Activated CD4-positive, alpha-beta T cell treated with anti-CD3 and anti-CD28 coated beads, Interleukin-2, amount 10 ng/mL, durations not matched to agents 7 days and 5 days (primary cell): ENCODE results near the gene VAV2. TPM values are rescaled to one million over a fixed set of nuclear protein-coding genes. Genes with fewer than 3 reads are reported as not detected.
A peak's percentile ranks its signal among the peaks of the same experiment; 100 is the strongest.

Experiments
- CTCF ChIA-PET: fragments of 350-600 bp; sonication (Branson Sonifier 250); formaldehyde crosslinking; loops from one replicate; lab custom pipeline; 2021; ENCODE audit warnings: antibody characterized with exemption; lab: Charles Lee
- POLR2A ChIA-PET: fragments of 350-600 bp; sonication (Branson Sonifier 250); formaldehyde crosslinking; loops from one replicate; lab custom pipeline; 2021; ENCODE audit warnings: antibody characterized with exemption; lab: Charles Lee
- DNase-seq: peaks from one replicate; pipeline ENCODE4 v3.0.0-alpha.2; 2020
- H3K27ac Mint-ChIP-seq: one replicate; pipeline ENCODE4 v1.8.0; 2021; ENCODE audit warnings: mild to moderate bottlenecking, moderate library complexity, mixed read lengths
- H3K27me3 Mint-ChIP-seq: one replicate; pipeline ENCODE4 v1.8.0; 2021; ENCODE audit warnings: mixed read lengths
- H3K36me3 Mint-ChIP-seq: one replicate; pipeline ENCODE4 v1.8.0; 2021; ENCODE audit warnings: low read depth, mixed read lengths
- H3K4me1 Mint-ChIP-seq: one replicate; pipeline ENCODE4 v1.8.0; 2021; ENCODE audit warnings: mixed read lengths
- H3K4me3 Mint-ChIP-seq: one replicate; pipeline ENCODE4 v1.8.0; 2021; ENCODE audit warnings: mild to moderate bottlenecking, moderate library complexity, mixed read lengths
- H3K9me3 Mint-ChIP-seq: one replicate; pipeline ENCODE4 v1.8.0; 2021; ENCODE audit warnings: mixed read lengths
- total RNA-seq, 2 experiments: library from RNA; stranded (reverse); gene quantifications; one replicate each; pipeline ENCODE4 v1.2.3, GENCODE V29; 2021

Gene VAV2
- total RNA-seq, 2 experiments from 2014 or later, result 6.2 TPM

DNA sequence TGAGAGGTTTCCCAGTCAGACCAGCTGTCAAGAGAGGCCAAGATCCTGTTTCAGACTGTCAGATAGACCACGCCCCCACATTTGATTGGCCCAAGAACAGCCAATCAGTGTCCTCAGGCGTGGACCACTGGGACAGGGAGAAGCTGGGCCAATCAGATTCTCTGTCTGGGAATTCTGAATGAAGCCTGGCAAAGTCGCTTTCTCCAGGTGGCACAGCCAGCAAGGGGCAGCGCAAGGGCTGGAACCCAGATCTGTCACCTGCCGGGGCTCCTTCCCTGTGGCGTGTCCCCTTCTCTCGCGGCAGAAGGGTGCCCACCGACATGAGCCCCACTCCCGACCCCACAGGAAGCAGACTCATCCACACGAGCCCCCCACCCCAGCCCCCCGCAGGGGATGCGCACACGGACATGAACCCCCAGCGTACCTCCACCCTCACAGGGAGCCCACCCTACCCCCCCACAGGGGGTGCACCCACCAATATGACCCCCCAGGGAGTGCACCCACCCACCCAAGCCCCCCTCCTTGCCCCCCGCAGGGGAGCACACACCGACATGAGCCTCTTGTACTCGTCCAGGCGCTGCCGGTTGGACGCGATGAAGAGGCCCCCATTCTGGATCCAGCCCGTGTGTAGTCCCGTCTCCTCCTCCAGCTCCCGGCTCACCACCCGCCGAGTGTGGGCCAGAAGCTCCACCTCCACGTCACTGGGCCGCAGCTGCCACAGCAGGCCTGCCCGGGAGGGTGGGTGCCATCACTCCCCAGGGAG lies 260.1 kb downstream of the VAV2 start:
- Mint-ChIP-seq H3K27ac (no peak overlapping the region), H3K4me3 (no peak overlapping the region), H3K9me3 (no peaks in the 10 kb centered on the region), H3K36me3 (no peaks in the 10 kb centered on the region), H3K27me3 (no peaks in the 10 kb centered on the region), H3K4me1 (peaks cover 6% of the 10 kb centered on the region)
- CTCF ChIA-PET, result interaction anchor here (1.1 kb wide), 1 partner anchor 11 kb away, joined by 3 read pairs; no protein-coding TSS in a partner anchor
- DNase-seq, result no peak
- POLR2A ChIA-PET, result no interaction called here

GRCh38 chr9:133730994-133731715 lies 261.0 kb downstream of the VAV2 start:
- ChIA-PET POLR2A (no interaction called here), CTCF (no interaction called here)
- H3K36me3 Mint-ChIP-seq, result no peaks in the 10 kb centered on the region
- H3K4me1 Mint-ChIP-seq, result peaks cover 15% of the 10 kb centered on the region
- H3K9me3 Mint-ChIP-seq, result no peaks in the 10 kb centered on the region
- H3K27ac Mint-ChIP-seq, result no peak overlapping the region
- no peaks in the 10 kb centered on the region for H3K27me3 Mint-ChIP-seq
- DNase-seq, result no peak
- H3K4me3 Mint-ChIP-seq, result no peak overlapping the region

DNA sequence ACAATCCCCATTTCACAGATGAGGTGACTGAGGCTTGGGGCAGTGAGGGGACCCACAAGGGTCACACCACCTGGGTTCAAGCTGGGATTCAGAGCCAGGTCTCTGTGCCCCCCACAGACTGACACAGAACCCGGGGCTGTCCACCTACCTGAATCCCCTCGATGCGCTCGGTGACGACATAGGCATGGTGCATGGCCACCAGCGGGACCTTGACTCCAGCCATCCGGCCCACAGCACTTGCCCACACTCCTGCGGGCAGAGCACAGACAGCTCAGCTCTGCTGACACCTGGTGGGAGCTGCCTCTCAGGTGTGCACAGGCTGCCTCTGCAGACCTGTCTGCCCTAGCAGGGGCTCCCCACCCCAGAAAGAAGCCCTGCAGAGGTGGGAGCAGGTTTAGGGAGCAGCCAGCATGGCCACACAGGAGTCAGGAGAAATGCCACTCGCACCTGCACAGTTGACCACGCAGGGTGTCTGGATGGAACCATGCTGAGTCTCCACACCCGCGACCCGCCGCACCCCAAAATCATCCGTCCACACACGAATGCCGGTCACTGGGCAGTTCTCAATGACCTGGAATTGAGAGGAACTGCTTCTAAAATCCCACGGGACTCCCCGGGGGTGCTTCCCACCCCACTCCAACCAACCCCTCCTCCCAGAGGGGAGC lies 262.4 kb downstream of the VAV2 start:
- Mint-ChIP-seq H3K4me3 (no peak overlapping the region), H3K36me3 (no peaks in the 10 kb centered on the region), H3K9me3 (no peaks in the 10 kb centered on the region), H3K4me1 (peaks cover 15% of the 10 kb centered on the region), H3K27ac (no peak overlapping the region), H3K27me3 (no peaks in the 10 kb centered on the region)
- POLR2A ChIA-PET, result no interaction called here
- CTCF ChIA-PET, result no interaction called here
- DNase-seq, result no peak

DNA sequence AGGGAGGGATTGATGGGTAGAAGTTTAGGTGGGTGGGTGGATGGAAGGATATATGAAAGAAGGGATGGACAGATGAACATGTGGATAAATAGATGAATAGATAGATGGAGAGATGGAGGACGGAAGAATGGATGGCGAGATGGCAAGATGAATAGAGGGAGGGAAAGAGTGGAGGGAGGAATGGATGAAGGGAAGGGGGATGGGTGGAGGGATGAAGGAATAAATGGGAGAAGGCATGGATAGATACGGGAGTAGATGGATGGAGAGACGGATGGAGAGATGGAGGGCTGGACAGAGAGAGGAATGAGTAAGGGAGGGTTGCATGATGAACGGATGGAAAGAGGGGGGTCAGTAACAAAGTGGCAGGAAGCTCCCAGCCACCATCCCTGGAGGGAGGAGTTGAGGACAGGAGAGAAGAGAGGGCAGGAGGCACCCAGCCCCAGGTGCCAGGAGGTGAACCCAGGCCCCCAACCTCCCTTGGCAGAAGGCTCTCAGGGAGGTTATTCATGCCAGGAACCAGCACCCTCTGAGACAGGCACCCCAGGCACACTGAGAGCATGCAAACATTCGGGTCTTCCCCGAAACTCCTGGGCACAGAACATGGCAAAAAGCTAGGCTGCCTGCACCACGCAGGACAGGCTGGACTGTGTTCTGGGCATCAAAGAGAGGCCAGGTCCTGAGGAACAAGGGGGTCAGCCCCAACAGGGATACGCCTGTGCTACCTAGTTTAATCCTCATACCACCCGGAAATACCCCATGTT lies 263.1 kb downstream of the VAV2 start:
- Mint-ChIP-seq H3K4me1 (peaks cover 15% of the 10 kb centered on the region), H3K27me3 (peaks cover 2% of the 10 kb centered on the region), H3K9me3 (no peaks in the 10 kb centered on the region), H3K4me3 (no peak overlapping the region), H3K36me3 (no peaks in the 10 kb centered on the region), H3K27ac (no peak overlapping the region)
- no peak for DNase-seq
- POLR2A ChIA-PET, result no interaction called here
- CTCF ChIA-PET, result interaction anchor here (1.1 kb wide), 1 partner anchor 8 kb away, joined by 3 read pairs; no protein-coding TSS in a partner anchor

- POLR2A ChIA-PET, result no interaction called here
- Mint-ChIP-seq H3K9me3 (no peaks in the 10 kb centered on the region), H3K27me3 (peaks cover 4% of the 10 kb centered on the region), H3K36me3 (no peaks in the 10 kb centered on the region), H3K4me3 (no peak overlapping the region), H3K4me1 (peaks cover 15% of the 10 kb centered on the region), H3K27ac (no peak overlapping the region)
- CTCF ChIA-PET, result interaction anchor here (1.0 to 1.7 kb wide), 4 partner anchors 9 to 69 kb away, joined by 3 to 5 read pairs (median 4); no protein-coding TSS in a partner anchor
- no peak for DNase-seq
Measured at GRCh38 chr9:133727876-133728441, 264.2 kb downstream of the VAV2 start.

GRCh38 chr9:133727277-133727875 lies 264.7 kb downstream of the VAV2 start:
- H3K9me3 Mint-ChIP-seq, result no peaks in the 10 kb centered on the region
- peaks cover 15% of the 10 kb centered on the region for H3K4me1 Mint-ChIP-seq
- DNase-seq, result peak; percentile 49
- H3K27ac Mint-ChIP-seq, result peak overlapping the region; percentile 82
- H3K36me3 Mint-ChIP-seq, result no peaks in the 10 kb centered on the region
- ChIA-PET CTCF (interaction anchor here (0.8 to 1.7 kb wide), 6 partner anchors 10 to 138 kb away, joined by 3 to 5 read pairs (median 4); no protein-coding TSS in a partner anchor), POLR2A (interaction anchor here (0.6 kb wide), 1 partner anchor 8 kb away, joined by 3 read pairs; no protein-coding TSS in a partner anchor)
- peak overlapping the region; percentile 51 for H3K4me3 Mint-ChIP-seq
- H3K27me3 Mint-ChIP-seq, result peaks cover 4% of the 10 kb centered on the region

GRCh38 chr9:133726401-133727276 lies 265.5 kb downstream of the VAV2 start:
- H3K27me3 Mint-ChIP-seq, result peaks cover 9% of the 10 kb centered on the region
- peak overlapping the region; percentile 82 for H3K27ac Mint-ChIP-seq
- peak overlapping the region; percentile 51 for H3K4me3 Mint-ChIP-seq
- CTCF ChIA-PET, result interaction anchor here (0.8 to 1.7 kb wide), 7 partner anchors 9 to 137 kb away, joined by 3 to 5 read pairs (median 3); no protein-coding TSS in a partner anchor
- peak; percentile 66 for DNase-seq
- POLR2A ChIA-PET, result interaction anchor here (0.6 kb wide), 1 partner anchor 9 kb away, joined by 3 read pairs; no protein-coding TSS in a partner anchor
- H3K9me3 Mint-ChIP-seq, result no peaks in the 10 kb centered on the region
- no peaks in the 10 kb centered on the region for H3K36me3 Mint-ChIP-seq
- peaks cover 15% of the 10 kb centered on the region for H3K4me1 Mint-ChIP-seq

DNA sequence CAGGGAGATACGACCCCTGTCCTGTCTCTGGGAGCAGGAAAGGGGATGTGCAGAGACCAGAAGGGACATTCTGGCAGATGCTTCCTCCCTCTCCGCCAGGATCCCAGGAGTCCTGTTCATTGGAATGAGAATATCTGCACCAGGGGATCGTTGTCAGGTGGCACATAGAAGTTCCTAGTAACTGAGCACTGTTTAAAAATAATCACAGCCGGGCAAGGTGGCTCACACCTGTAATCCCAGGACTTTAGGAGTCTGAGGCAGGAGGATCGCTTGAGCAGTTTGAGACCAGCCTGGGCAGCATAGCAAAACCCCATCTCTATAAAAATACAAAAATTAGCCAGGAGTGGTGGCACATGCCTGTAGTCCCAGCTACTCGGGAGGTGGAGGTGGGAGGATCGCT lies 266.2 kb downstream of the VAV2 start:
- Mint-ChIP-seq H3K4me3 (no peak overlapping the region), H3K9me3 (no peaks in the 10 kb centered on the region), H3K27me3 (peaks cover 14% of the 10 kb centered on the region), H3K27ac (no peak overlapping the region), H3K36me3 (no peaks in the 10 kb centered on the region), H3K4me1 (peaks cover 15% of the 10 kb centered on the region)
- POLR2A ChIA-PET, result no interaction called here
- CTCF ChIA-PET, result interaction anchor here (1.0 to 1.1 kb wide), 2 partner anchors 25 to 125 kb away, joined by 3 to 4 read pairs; no protein-coding TSS in a partner anchor
- no peak for DNase-seq

DNA sequence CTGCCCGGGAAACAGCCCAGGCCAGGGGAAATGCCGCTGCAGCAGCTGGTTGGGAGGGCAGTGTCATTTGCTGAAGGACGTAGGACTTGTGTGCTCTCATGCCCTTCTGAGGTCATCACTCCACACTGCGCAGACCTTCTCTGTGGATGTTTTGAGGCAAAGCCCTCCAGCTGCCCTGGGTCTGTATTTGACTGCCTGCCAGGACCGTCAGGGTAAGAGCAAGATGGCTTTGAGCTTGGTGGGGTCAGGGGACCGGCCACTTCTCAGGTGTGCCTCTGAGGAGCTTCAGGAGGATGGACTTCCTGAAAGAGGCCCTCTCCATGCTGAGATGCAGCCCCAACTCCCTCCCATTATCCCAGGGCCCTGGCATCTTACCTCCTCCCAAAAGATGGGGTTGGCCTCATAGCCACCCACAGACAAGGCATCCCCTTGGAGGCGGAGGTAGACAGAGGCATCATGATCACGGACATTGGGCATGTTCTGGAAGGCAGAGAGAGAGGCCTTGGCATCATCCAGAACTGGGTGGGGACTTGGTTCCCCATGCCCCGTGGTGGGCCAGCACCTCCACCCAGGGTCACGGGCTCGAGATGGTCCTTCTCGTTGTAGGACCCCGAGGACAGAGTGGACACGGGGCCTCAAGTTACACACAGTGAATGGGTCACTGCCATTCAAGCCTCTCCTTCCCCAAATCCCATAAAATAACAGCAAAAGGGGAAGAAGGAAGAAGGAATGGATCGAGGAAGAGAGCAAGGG lies 273.4 kb downstream of the VAV2 start:
- Mint-ChIP-seq H3K4me1 (no peaks in the 10 kb centered on the region), H3K27ac (no peak overlapping the region), H3K36me3 (no peaks in the 10 kb centered on the region), H3K27me3 (peaks cover 10% of the 10 kb centered on the region), H3K4me3 (no peak overlapping the region), H3K9me3 (no peaks in the 10 kb centered on the region)
- DNase-seq, result no peak
- ChIA-PET POLR2A (no interaction called here), CTCF (interaction anchor here (1.4 kb wide), 1 partner anchor 8 kb away, joined by 5 read pairs; no protein-coding TSS in a partner anchor)
